GM21825 (cell line): ENCODE data around the gene USP14.
"Not testable (repeated sequence)": the region's sequence is repeated elsewhere in the genome, so short reads cannot be mapped to it uniquely, and the experiment has no call there.

ENCODE experiments used
- ATAC-seq: cut with Tn5 transposase; IDR thresholded peaks from one replicate; pipeline ENCODE4 v1.9.1; 2021; ENCODE audit warnings: mild to moderate bottlenecking, moderate library complexity; ENCODE audit not compliant: unreplicated experiment

USP14 gene

DNA sequence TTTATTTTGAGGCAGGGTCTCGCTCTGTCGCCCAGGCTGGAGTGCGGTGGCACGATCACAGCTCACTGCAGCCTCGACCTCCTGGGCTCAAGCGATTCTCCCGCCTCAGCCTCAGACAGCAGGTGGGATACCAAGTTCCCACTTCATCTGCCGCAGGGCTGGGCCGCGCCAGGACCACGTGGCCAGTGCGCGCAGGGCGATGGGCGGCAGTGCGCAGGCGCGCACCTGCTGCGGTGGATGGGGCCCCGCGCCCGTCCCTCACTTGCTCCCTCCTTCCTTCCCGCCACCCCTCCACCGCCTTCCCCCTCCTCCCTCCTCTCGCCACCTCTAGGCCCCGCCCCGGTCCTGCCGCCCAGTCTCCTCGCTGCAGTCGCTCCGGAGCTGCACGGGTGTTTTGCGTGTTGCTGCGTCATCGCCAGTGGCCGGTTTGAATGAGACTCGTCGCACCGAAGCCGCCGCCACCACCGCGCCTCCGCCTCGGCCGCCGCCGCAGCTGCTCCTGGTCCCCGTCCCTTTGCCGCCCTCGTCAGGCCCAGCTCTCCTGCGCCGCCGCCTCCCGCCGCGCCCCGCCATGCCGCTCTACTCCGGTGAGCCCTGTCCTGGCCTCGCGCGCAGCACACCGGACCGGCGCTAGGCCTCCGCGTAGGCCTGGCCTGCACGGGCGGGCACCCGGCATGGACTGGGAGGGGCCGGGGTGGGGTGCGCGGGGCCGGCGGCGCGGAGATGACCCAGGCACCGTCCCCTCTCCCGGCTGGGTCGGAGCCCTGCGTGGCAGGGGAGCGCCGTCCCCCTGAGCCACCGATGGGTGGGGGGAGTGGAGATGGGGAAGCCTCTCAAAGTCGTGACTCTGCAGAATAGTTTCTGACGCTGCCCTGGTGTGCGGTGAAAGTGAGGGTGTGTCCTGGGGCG, at the start of gene USP14:
TSS of gene USP14 (plus strand) at position 430 of the 909 bp plus-strand sequence. CDS start at position 572, 142 bp downstream.
- ATAC-seq: peak; percentile 92

DNA sequence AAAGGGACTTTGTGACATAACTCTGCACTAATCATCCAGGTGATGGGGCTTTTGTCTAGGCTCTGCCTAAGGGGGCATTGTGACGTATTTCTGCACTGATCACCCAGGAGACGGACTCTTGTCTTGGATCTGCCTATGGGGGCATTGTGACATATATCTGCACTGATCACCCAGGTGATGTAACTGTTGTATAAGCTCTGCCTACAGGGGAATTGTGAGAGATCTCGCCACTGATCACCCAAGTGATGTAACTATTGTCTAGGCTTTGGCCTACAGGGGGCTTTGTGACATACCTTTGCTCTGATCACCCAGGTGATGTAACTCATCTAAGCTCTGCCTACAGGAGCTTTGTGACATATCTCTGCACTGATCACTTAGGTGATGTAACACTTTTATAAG, 49.7 kb upstream of the USP14 start:
- ATAC-seq: peak; percentile 23

DNA sequence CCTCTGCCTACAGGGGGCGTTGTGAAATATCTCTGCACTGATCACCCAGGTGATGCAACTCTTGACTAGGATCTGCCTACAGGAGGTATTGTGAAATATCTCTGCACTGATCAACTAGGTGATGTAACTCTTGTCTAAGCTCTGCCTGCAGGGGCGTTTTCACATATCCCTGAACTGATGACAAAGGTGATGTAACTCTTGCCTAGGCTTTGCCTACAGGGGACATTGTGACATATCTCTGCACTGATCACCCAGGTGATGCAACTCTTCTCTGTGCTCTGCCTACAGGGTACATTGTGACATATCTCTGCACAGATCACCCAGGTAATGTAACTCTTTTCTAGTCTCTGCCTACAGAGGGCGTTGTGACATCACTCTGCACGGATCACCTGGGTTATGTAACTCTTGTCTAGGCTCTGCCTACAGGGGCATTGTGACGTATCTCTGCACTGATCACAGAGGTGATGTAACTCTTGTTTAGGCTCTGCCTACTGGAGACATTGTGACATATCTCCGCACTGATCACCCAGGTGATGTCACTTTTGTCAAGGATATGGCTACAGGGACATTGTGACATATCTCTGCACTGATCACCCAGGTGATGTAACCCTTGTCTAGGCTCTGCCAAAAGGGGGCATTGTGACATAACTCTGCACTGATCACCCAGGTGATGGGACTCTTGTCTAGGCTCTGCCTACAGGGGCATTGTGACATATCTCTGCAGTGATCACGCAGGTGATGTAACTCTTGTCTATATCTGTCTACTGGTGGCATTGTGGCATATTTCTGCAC, 49.0 kb upstream of the USP14 start:
- ATAC-seq: peak; percentile 24

DNA sequence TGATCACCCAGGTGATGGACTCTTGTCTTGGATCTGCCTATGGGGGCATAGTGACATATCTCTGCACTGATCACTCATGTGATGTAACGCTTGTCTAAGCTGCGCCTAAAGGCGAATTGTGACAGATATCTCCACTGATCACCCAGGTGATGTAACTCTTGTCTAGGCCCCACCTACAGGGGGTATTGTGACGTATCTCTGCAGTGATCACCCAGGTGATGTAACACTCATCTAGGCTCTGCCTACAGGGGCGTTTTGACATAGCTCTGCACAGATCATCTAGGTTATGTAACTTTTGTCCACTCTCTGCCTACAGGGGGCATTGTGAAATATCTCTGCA, 48.5 kb upstream of the USP14 start:
- not testable (repeated sequence) for ATAC-seq

DNA sequence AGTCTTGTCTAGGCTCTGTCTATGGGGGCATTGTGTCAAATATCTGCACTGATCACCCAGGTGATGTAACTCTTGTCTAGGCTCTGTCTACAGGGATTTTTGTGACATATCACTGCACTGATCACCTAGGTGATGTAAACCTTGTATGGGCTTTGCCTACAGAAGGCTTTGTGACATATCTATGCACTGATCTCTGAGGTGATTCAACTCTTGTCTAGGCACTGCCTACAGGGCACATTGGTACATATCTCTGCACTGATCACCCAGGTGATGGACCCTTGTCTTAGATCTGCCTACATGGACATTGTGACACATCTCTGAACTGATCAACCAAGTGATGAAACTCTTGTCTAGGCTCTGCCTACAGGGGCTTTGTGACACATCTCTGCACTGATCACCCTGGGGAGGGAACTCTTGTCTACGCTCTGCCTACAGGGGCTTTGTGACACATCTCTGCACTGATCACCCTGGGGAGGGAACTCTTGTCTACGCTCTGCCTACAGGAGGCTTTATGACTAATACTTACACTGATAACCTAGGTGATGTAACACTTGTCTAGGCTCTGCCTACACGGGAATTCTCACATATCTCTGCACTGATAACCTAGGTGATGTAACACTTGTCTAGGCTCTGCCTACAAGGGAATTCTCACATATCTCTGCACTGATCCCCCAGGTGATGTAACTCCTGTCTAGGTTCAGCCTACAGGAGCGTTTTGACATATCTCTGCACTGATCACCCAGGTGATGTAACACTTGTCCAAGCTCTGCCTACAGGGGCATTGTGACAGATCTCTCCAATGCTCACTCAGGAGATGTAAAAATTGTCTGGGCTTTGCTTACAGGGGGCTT, 47.8 kb upstream of the USP14 start:
- ATAC-seq: not testable (repeated sequence)

DNA sequence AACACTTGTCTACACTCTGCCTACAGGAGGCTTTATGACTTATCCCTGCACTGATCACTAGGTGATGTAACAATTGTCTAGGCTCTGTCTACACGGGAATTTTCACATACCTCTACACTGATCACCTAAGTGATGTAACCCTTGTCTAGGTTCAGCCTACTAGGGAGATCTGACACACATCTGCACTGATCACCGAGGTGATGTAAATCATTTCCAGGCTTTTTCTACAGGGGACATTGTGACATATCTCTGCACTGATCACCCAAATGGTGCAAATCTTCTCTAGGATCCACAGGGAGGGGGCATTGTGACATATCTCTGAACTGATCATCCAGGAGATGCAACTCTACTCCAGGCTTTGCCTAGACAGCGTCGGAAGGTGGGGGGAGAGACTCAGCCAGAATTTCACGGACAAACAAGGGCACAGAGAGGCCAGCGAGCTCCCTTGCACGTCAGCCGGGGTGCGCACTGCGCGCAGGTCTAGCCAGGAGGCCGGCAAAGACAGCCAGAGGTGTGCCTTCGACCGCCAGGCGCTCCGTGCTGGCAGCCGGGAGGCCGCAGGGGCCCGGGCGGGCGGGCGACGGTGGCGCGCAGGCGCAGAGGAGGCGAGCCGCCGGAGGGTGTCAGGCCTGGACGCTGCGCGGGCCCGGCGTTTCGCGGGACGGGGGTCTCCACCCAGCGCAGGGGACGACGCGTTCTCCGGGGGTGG, 46.9 kb upstream of the USP14 start:
- no peak for ATAC-seq

DNA sequence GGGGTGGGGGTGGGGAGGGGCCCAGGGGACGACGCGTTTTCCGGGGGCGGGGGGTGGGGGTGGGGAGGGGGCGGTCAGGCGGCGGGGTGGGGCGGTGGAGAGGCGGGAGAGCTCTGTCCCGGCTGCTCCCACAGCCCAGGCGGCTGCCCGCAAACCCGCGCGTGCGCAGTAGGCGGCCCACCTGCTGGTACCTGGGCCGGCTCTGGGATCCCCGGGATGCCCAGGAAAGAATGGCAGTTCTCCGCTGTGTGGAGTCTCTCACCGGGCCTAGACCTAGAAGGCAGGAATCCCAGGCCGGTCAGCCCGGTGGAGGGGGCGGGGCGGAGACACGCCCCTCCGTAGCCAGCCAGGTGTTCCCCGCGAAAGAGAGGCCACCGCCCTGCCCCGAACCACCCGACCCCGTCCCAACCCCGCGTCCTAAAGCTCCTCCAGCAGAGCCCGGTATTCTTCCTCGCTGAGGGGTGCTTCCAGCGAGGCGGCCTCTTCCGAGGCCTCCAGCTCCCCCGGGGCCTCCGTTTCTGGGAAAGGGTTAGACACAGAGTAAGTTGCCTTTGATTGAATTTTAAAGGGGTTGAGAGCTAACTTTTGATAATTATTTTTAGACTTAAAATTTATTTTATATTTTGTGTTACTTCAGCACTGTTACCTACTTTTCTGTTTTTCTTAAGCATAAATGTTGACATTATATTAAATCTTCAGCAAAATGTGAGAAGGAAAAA, 46.2 kb upstream of the USP14 start:
- not testable (repeated sequence) for ATAC-seq

DNA sequence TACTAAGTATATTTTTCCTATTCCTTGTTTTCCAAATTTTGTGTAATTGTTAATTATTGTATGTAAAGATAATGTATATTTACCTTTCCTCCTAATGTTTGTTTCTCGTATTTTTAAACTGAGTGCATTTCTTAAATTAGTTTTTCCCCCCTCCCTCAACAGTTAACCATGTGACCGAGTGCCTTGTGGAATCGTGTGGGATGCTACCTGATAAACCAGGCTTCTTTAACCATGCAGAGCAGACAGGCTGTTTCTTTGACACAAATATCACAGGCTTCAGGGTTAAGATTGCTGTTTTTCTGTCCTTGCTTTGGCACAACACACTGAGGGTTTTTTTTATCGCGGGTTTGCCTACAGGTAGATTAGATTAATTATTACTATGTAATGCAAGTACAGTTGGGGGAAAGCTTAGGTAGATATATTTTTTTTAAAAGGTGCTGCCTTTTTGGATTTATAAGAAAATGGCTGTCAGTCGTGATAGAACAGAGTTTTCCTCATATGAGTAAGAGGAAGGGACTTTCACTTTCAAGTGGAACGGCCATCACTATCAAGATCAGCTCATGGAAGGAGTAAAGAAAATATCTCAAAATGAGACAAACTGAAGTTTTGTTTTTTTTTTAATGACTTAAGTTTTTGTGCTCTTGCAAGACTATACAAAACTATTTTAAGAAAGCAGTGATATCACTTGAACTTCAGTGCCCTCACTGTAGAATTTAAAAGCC, 37.7 kb upstream of the USP14 start:
- not testable (repeated sequence) for ATAC-seq

DNA sequence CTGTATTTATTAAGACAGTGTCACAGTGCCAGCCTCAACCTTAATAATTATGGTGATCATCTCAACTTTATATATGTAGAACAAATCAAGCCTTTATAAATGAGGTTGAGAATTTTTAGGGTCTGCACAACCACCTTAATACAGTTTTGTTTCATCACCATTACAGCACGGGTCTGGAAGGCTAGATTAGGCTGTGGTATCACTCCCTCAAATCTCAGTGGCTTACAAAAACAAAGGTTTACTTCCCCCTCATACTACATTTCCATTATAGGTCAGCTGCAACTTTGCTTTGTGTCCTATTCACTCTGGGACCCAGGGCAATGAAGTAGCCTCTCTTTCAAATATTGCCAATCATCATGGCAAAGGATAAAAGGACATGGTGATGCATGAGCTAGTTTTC, 23.3 kb upstream of the USP14 start:
- no peak for ATAC-seq

DNA sequence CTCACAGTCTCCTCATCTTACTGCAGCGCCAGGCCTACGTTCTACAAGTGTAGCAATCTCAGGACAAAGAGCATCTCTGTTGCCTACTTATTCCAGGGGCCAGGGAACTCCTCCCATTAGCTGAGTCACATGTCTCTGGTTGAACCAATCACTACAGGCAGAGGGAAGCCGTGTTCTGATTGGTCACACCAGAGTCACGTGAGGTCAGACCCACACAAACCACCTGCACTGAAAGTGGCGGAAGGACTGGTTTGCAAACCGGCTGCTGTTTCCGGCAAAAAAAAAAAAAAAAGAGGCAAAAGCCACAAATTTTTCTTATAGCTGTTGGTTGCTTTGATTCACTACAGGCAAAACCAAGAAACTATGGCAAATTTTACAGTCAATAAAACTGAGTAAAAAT, 21.9 kb upstream of the USP14 start:
- no peak for ATAC-seq

DNA sequence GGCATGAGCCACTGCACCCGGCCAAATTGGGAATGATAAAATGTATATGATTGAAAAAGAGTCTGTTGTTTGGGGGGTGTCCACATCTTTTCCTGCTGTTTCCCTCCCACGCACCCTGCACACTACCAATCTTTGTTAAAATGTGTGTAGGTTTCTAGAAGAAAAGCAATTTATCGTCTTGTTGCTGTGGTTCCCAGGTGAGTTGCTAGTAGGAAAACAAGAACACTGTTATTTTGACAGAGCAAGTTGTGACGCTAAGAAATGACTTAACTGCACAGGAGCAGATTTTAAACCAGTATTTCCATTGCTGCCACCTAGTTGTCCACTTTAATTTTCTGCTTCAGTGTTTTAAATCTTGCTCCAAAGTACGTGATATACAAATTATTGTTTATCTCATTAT, 21.0 kb upstream of the USP14 start:
- no peak for ATAC-seq

DNA sequence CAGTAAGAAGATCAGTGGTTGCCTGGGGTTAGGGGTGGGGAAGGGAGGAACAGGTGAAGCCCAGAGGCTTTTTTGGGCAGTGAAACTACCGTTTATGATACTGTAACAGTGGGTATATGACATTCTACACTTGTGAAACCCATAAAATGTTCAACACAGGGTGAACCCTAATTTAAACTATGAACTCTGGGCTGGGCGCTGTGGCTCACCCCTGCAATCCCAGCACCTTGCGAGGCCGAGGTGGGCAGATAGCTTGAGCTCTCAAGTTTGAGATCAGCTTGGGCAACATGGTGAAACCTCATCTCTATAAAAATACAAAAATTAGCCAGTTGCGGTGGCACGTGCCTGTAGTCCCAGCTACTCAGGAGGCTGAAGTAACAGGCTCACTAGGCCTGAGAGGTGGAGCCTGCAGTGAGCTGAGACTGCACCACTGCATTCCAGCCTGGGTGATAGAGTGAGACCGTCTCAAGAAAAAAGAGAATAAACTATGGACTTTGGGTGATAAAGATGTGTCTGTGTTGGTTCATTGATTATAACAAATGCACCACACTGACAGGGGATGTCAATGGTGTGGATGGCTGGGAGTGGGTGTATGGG, 17.6 kb upstream of the USP14 start:
- no peak for ATAC-seq

DNA sequence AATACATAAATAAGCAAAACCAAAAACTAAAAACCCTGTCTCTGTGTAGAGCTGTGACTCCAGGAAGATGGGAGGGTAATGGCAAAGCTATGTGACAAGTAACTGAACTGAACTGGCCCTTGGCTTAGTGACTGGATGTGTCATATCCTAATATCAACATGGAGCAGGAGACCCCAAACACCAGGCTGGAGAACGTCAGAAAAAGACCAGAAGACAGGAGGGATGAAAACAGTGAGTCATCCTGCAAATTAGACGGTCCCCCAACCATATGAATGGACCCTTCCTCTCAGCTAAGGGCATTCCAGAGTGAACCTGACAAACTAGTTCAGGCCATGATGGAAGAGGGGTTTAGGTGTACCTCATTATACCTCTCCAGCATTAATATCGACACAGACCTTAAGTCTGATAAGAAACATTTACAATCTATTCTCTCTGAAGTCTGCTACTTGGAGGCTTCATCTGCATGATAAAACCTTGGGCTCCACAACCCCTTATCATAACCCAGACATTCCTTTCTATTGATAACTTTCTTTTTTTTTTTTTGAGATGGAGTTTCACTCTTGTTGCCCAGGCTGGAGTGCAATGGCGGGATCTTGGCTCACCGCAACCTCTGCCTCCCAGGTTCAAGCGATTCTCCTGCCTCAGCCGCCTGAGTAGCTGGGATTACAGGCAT, 15.6 kb upstream of the USP14 start:
- not testable (repeated sequence) for ATAC-seq

DNA sequence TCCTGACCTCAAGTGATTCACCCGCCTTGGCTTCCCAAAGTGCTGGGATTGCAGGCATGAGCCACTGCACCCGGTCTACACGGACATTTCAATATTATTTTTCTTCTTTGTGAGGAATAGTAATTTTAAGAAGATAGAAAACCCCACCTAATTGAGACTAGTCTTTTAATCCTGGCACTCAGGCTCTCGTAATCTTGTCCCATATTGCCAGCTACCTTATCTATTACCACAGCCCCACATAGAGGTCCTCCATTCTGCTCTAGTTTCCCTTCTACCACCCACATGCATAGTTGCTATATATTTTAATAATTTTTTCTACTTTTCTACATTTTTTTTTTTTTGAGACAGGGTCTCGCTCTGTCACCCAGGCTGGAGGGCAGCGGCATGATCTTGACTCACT, 9.5 kb upstream of the USP14 start:
- ATAC-seq: no peak

DNA sequence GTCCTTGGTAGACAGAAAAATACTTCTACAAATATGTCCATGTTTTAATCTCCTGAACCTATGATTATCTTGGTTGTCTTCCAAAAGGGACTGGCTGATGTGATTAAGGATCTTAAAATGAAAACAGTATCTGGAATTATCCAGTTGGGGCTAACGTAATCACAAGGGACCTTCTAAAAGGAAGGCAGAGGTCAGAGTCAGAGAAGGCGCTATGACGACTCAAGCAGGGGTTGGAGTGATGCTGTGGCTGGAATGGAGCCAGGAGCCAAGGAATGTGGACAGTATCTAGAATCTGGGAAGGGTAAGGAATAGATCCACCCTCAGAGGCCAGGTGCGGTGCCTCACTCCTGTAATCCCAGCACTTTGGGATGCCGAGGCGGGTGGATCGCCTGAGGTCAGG, 4.2 kb upstream of the USP14 start:
- ATAC-seq: no peak

DNA sequence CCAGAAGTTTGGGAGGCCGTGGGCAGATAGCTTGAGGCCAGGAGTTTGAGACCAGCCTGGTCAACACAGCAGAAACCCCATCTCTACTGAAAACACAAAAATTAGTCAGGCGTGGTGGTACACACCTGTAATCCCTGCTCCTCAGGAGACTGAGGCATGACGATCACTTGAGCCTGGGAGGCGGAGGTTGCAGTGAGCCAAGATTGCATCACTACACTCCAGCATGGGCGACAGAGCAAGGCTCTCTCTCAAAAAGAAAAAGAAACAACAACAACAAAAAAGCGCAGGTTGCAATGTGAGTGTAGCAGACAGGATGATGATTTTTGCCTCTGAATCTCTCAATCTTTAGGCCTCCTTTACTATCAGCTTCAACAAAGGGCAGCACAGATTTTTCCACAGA, 2.7 kb upstream of the USP14 start:
- ATAC-seq: no peak

DNA sequence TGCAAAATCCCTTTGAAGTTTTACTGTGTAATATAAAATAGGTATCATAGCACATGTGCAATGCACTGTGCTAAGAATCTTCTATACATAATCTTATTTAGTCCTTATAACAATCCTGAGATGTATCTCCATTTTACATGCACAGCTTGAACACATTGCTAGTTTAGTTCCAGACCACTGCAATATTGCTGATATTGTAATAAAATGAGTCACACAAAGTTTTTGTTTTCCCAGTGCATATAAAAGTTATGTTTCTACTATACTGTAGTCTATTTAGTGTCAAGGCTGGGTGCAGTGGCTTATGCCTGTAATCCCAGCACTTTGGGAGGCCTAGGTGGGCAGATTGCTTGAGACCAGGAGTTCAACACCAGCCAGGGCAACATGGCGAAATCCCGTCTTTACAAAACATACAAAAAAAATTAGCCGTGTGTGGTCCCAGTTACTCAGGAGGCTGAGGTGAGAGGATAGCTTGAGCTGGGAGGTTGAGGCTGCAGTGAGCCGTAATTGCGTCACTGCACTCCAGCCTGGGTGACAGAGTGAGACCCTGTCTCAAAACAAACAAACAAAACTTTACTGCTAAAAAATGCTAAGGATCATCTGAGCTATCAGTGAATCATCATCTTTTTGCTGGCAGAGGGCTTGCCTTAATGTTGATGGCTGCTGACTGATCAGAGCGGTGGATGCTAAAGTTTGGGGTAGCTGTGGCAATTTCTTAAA, 1.7 kb upstream of the USP14 start:
- ATAC-seq: no peak
